Activated CD4-positive, CD25-positive, alpha-beta regulatory T cell treated with anti-CD3 and anti-CD28 coated beads, Interleukin-2, amount 50 U/mL, for 72 hours (primary cell): ENCODE data around the gene DAG1.

ENCODE experiments used
- DNase-seq: peaks from one replicate; pipeline ENCODE4 v3.0.0; 2021

Gene DAG1

GRCh38 chr3:49556500-49557275 lies 86.6 kb downstream of the DAG1 start:
- no peak for DNase-seq

GRCh38 chr3:49563040-49563578 lies 93.0 kb downstream of the DAG1 start:
- no peak for DNase-seq

DNA sequence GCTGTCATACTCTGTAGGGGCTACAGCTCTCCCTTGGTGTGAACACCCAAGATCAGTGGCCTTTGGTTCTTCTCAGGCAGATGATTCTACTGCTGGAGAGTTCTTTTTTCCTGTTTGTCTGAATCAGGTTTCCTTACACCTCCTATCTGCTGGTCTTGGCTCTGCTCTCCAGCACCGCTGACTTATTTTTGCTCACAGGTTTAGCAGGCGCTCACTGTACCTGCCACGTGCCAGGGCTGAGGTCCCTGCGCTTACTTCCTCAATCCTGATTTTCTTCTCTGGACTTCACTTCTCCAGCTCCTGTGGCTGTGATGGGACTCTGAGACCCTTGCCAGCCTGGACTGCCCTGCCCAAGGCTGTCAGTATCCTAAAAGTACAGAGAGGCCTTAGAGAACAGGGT lies 93.7 kb downstream of the DAG1 start:
- no peak for DNase-seq

GRCh38 chr3:49566312-49566711 lies 96.2 kb downstream of the DAG1 start:
- DNase-seq: no peak

GRCh38 chr3:49567406-49567805 lies 97.3 kb downstream of the DAG1 start:
- no peak for DNase-seq

DNA sequence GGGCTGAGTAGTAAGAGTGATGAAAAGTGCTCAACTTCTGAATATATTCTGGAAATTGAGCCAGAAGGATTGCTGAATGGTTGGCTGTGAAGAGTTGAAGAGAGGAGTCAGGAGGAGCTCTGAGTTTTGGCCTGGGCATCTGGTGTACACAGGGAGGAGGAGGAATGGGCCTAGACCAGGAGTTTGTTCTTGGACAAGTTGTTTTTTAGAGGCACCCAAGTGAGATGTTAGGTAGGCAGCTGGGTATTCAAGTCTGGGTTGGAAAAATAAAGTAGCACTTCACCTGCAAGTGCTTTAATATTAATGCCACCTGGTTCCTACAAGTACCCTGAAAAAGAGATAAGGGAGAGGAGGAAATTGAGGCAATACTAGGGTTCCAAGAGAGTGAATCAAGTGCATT lies 98.9 kb downstream of the DAG1 start:
- DNase-seq: no peak

DNA sequence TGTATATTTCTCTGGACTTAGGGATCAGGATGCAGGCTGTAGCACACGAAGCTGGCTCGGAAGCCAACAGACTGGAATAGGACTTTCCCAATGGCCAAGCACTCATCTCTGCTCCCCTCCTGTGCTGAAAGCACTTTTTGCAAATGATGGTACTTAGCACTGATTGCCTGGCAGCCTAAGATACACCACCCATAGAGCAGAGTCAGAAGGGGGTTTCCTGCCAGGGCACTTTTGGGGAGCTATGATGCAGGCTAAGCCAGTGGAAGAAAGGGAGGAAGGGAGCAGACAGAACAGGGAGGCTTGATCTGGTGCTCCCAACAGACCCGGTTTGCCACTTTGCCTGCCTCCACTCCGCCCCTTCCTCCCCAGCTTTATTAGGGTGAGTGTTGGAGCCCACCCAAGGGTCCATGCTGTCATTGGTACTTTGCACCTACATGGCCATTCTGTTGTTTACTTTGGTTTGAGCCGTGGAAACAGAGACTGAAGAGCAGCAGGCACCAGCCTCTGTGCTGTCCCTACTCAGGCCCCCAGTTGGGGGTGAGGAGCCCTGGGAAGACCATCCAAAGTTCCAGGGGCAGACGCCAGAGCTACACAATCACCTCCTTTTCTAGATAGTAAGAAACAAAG lies 100.1 kb downstream of the DAG1 start:
- DNase-seq: no peak

- DNase-seq: no peak
These were observed 112.1 kb downstream of the DAG1 start for GRCh38 chr3:49582177-49582576.
